KMS-11 (cell line): ENCODE measurements around the gene RBM45.

Experiments used
- H2AFZ ChIP-seq: fragments of 200-600 bp; sonication (generic); 2 replicates; pipeline ENCODE4 v1.6.1; 2016; ENCODE audit warnings: antibody characterized with exemption, mixed run types, low read depth
- H3K27ac ChIP-seq: fragments of 200-600 bp; sonication (generic); 2 replicates; pipeline ENCODE4 v1.6.1; 2016; ENCODE audit warnings: mild to moderate bottlenecking, mixed run types
- H3K27me3 ChIP-seq: fragments of 200-600 bp; sonication (generic); 2 replicates; pipeline ENCODE4 v1.6.1; 2017; ENCODE audit warnings: mild to moderate bottlenecking, low read depth, mixed run types, moderate library complexity; ENCODE audit not compliant: insufficient read depth
- H3K36me3 ChIP-seq: fragments of 200-600 bp; sonication (generic); 2 replicates; pipeline ENCODE4 v1.6.1; 2017; ENCODE audit warnings: mild to moderate bottlenecking, mixed run types; ENCODE audit not compliant: insufficient read depth
- H3K4me1 ChIP-seq: fragments of 200-600 bp; sonication (generic); 2 replicates; pipeline ENCODE4 v1.6.1; 2016; ENCODE audit warnings: mild to moderate bottlenecking, low read depth, mixed run types; ENCODE audit not compliant: poor library complexity, severe bottlenecking
- H3K4me2 ChIP-seq: fragments of 200-600 bp; sonication (generic); 2 replicates; pipeline ENCODE4 v1.7.0; 2016; ENCODE audit warnings: mild to moderate bottlenecking, mixed run types
- H3K4me3 ChIP-seq: fragments of 200-600 bp; sonication (generic); IDR thresholded peaks from 2 replicates; pipeline ENCODE4 v1.6.1; 2017; ENCODE audit warnings: low read depth, low read length, mixed read lengths; ENCODE audit not compliant: insufficient read depth
- H3K79me2 ChIP-seq: fragments of 200-600 bp; sonication (generic); 2 replicates; pipeline ENCODE4 v1.6.1; 2016; ENCODE audit warnings: low read depth, mixed run types; ENCODE audit not compliant: insufficient read depth
- H3K9ac ChIP-seq: fragments of 200-600 bp; sonication (generic); 2 replicates; pipeline ENCODE4 v1.6.1; 2016; ENCODE audit warnings: mild to moderate bottlenecking, mixed run types
- H4K20me1 ChIP-seq: fragments of 200-600 bp; sonication (generic); 2 replicates; pipeline ENCODE4 v1.6.1; 2016; ENCODE audit warnings: mild to moderate bottlenecking, mixed run types; ENCODE audit not compliant: insufficient read depth
- CTCF ChIP-seq: fragments of 200-600 bp; sonication (generic); conservative IDR thresholded peaks from 2 replicates; pipeline ENCODE4 v1.6.1; 2017; ENCODE audit warnings: low read depth, mild to moderate bottlenecking, antibody characterized with exemption, low read length, moderate library complexity, mixed read lengths

The RBM45 gene

GRCh38 chr2:178105566-178105965 is 6.7 kb upstream of the RBM45 start:
- Histone ChIP-seq H2AFZ (no peak overlapping the region), H3K79me2 (no peaks in the 10 kb centered on the region), H3K9ac (no peak overlapping the region), H4K20me1 (no peaks in the 10 kb centered on the region), H3K27ac (no peak overlapping the region), H3K4me3 (no peak overlapping the region), H3K4me1 (no peaks in the 10 kb centered on the region), H3K36me3 (no peaks in the 10 kb centered on the region), H3K27me3 (no peaks in the 10 kb centered on the region), H3K4me2 (no peak overlapping the region)
- no peak for TF ChIP-seq CTCF

DNA sequence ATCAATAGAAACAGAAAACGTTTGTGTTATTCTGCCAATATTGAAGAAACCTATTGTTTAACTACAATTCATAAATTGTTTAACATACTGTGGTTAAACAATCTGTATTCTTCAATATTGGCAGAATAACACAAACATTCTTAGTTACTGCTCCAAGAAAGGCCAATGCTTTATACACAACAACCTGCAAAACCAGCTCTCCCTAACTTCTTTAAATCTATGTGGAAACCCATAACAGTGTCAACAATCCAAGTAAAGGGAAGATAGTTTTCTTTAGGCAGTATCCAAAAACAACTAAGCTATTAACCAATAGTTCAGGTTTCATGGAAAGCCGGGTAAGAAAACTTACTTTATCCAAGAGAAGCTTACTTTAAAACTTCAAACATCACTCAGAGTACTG is 6.2 kb upstream of the RBM45 start:
- Histone ChIP-seq H3K36me3 (no peaks in the 10 kb centered on the region), H3K79me2 (no peaks in the 10 kb centered on the region), H3K4me2 (no peak overlapping the region), H4K20me1 (no peaks in the 10 kb centered on the region), H3K27me3 (no peaks in the 10 kb centered on the region), H3K4me3 (no peak overlapping the region), H3K9ac (no peak overlapping the region), H3K27ac (no peak overlapping the region), H2AFZ (no peak overlapping the region), H3K4me1 (no peaks in the 10 kb centered on the region)
- no peak for TF ChIP-seq CTCF

DNA sequence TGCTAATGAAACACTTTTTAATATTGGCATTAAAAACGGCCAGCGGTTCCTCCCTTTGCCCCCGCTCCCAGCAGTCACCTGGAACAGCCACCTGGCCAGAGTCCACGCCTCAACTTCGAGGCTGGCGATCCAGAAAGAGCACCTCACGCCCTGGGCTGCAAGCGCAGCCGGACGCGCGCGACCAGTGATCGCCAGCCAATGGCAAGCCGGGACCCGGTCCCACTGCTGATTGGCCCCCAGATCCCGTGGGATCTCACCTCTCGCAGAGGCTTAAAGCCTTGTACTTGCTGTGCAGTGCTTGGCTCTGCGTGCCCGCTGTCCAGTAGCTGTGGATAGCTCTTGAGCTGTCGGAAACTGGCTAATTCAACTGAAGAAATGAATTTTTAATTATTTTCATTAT is 4.1 kb upstream of the RBM45 start:
- no peak overlapping the region for H3K4me3 ChIP-seq
- no peak overlapping the region for H3K27ac ChIP-seq
- H3K36me3 ChIP-seq = no peaks in the 10 kb centered on the region
- no peaks in the 10 kb centered on the region for H4K20me1 ChIP-seq
- TF ChIP-seq CTCF = no peak
- no peak overlapping the region for H3K4me2 ChIP-seq
- H3K9ac ChIP-seq = no peak overlapping the region
- H3K27me3 ChIP-seq = no peaks in the 10 kb centered on the region
- H2AFZ ChIP-seq = no peak overlapping the region
- no peaks in the 10 kb centered on the region for H3K4me1 ChIP-seq
- peaks cover 7% of the 10 kb centered on the region; the same call in 1 of the 2 replicates for H3K79me2 ChIP-seq

DNA sequence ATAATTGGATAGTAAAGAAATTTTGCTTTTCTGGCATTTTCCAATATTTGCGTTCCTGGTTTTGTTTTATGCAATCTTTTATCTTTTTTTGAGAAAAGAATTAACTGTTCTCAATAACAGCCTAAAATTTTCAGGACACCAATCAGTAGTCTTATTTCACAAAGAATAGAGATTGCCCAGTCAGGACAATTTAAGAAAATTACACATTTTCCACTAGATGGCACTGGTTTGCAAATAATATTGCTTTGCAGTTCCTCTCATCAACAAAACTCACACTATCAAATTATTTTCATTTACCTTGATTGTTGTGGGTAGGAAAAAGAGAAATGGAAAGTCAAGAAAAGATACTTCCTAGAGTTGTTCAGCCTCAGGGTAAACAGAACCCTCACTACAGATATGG is 2.4 kb upstream of the RBM45 start:
- TF ChIP-seq CTCF = peak; percentile 73
- Histone ChIP-seq H3K79me2 (peaks cover 21% of the 10 kb centered on the region; the same call in 1 of the 2 replicates), H3K9ac (no peak overlapping the region), H3K36me3 (no peaks in the 10 kb centered on the region), H3K27ac (no peak overlapping the region), H3K27me3 (no peaks in the 10 kb centered on the region), H2AFZ (no peak overlapping the region), H3K4me3 (no peak overlapping the region), H4K20me1 (no peaks in the 10 kb centered on the region), H3K4me2 (no peak overlapping the region), H3K4me1 (peaks cover 15% of the 10 kb centered on the region)

DNA sequence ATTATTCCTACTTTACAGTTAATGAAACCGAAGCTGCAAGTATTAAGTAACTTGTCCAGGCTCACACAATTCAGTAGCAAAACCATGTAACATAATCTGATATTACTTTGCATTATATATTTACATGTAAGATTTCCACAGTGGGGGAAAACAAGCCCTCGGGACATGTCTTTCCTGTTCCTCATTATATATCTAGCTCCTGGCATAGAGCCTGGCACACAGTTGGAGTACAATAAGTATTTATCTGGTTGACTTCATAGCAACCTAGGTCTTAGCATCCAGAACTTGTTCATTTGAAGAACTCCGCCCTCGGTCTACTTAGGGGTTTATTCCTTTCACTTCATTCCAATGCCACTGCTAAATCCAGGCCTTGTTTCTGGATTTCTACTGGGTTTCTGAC is 1.6 kb upstream of the RBM45 start:
- Histone ChIP-seq H4K20me1 (no peaks in the 10 kb centered on the region), H3K79me2 (peaks cover 29% of the 10 kb centered on the region; the same call in 1 of the 2 replicates), H2AFZ (no peak overlapping the region), H3K9ac (no peak overlapping the region), H3K4me3 (no peak overlapping the region), H3K4me1 (peaks cover 24% of the 10 kb centered on the region), H3K36me3 (no peaks in the 10 kb centered on the region), H3K27me3 (no peaks in the 10 kb centered on the region), H3K27ac (no peak overlapping the region), H3K4me2 (no peak overlapping the region)
- TF ChIP-seq CTCF = no peak
